Ectodermal cell (in vitro differentiated cells): ENCODE data around the gene AUTS2.

Source experiments
- H3K27ac ChIP-seq: 2 replicates; pipeline ENCODE4 v1.7.0; 2013; ENCODE audit warnings: mild to moderate bottlenecking, low read depth, low read length; ENCODE audit not compliant: insufficient read depth, poor library complexity, severe bottlenecking
- H3K27me3 ChIP-seq: 2 replicates; pipeline ENCODE4 v1.7.0; 2013; ENCODE audit warnings: mild to moderate bottlenecking, low read length; ENCODE audit not compliant: insufficient read depth, control insufficient read depth, poor library complexity, severe bottlenecking
- H3K36me3 ChIP-seq: one replicate; pipeline ENCODE4 v1.7.0; 2013; ENCODE audit warnings: low read length; ENCODE audit not compliant: control insufficient read depth, insufficient read depth
- H3K4me1 ChIP-seq: one replicate; pipeline ENCODE4 v1.7.0; 2013; ENCODE audit warnings: low read length; ENCODE audit not compliant: control insufficient read depth, insufficient read depth
- H3K4me3 ChIP-seq: 2 replicates; pipeline ENCODE4 v1.7.0; 2013; ENCODE audit warnings: low read depth, low read length, control low read depth; ENCODE audit not compliant: insufficient read depth
- H3K9me3 ChIP-seq: 2 replicates; pipeline ENCODE4 v1.7.0; 2013; ENCODE audit warnings: mild to moderate bottlenecking, low read length, moderate library complexity; ENCODE audit not compliant: control insufficient read depth
- WGBS, 2 experiments: methylation state at CpG; one replicate each; pipeline ENCODE4 v1.1.7; 2013; ENCODE audit warnings: missing lambda C conversion rate in 2 of 2; 5-methylcytosine and 5-hydroxymethylcytosine counted together

Gene AUTS2

GRCh38 chr7:70680306-70680705, 1082.0 kb downstream of the AUTS2 start:
- peaks cover 33% of the 10 kb centered on the region for H3K27me3 ChIP-seq
- H3K9me3 ChIP-seq, result no peaks in the 10 kb centered on the region
- no peak overlapping the region for H3K4me3 ChIP-seq
- WGBS, 2 experiments, result 62 to 69% methylated on average over 4 of the region's 4 CpGs
- no peaks in the 10 kb centered on the region for H3K36me3 ChIP-seq
- no peak overlapping the region for H3K27ac ChIP-seq
- H3K4me1 ChIP-seq, result no peaks in the 10 kb centered on the region

GRCh38 chr7:70680743-70681468, 1082.6 kb downstream of the AUTS2 start:
- Histone ChIP-seq H3K9me3 (no peaks in the 10 kb centered on the region), H3K4me3 (no peak overlapping the region), H3K36me3 (no peaks in the 10 kb centered on the region), H3K27me3 (peaks cover 33% of the 10 kb centered on the region), H3K27ac (no peak overlapping the region), H3K4me1 (no peaks in the 10 kb centered on the region)
- WGBS, 2 experiments, result 19 to 23% methylated on average over 14 to 15 of the region's 15 CpGs

GRCh38 chr7:70681469-70682350, 1083.4 kb downstream of the AUTS2 start:
- peaks cover 33% of the 10 kb centered on the region for H3K27me3 ChIP-seq
- H3K36me3 ChIP-seq, result no peaks in the 10 kb centered on the region
- no peaks in the 10 kb centered on the region for H3K9me3 ChIP-seq
- WGBS, 2 experiments, result 22 to 30% methylated on average over 8 to 12 of the region's 12 CpGs
- H3K4me1 ChIP-seq, result no peaks in the 10 kb centered on the region
- H3K4me3 ChIP-seq, result no peak overlapping the region
- no peak overlapping the region for H3K27ac ChIP-seq

GRCh38 chr7:70684173-70684572, 1085.9 kb downstream of the AUTS2 start:
- no peaks in the 10 kb centered on the region for H3K4me1 ChIP-seq
- no peak overlapping the region for H3K27ac ChIP-seq
- no peaks in the 10 kb centered on the region for H3K9me3 ChIP-seq
- H3K36me3 ChIP-seq, result no peaks in the 10 kb centered on the region
- no peak overlapping the region for H3K4me3 ChIP-seq
- peaks cover 33% of the 10 kb centered on the region for H3K27me3 ChIP-seq
- 93 to 95% methylated on average over 8 of the region's 8 CpGs for WGBS, 2 experiments

GRCh38 chr7:70693321-70693685, 1095.0 kb downstream of the AUTS2 start:
- peak overlapping the region; percentile 58 for H3K4me3 ChIP-seq
- no peak overlapping the region for H3K27ac ChIP-seq
- H3K36me3 ChIP-seq, result no peaks in the 10 kb centered on the region
- 27 to 32% methylated on average over 9 of the region's 9 CpGs for WGBS, 2 experiments
- no peaks in the 10 kb centered on the region for H3K9me3 ChIP-seq
- peaks cover 7% of the 10 kb centered on the region for H3K4me1 ChIP-seq
- peaks cover 21% of the 10 kb centered on the region for H3K27me3 ChIP-seq

- WGBS, 2 experiments, result 0% methylated on average over 101 of the region's 101 CpGs
- Histone ChIP-seq H3K4me1 (peaks cover 10% of the 10 kb centered on the region), H3K9me3 (no peaks in the 10 kb centered on the region), H3K4me3 (peak overlapping the region; percentile 58), H3K27ac (peak overlapping the region; percentile 65), H3K36me3 (no peaks in the 10 kb centered on the region), H3K27me3 (peaks cover 21% of the 10 kb centered on the region)
Measured at GRCh38 chr7:70693686-70694433, 1095.6 kb downstream of the AUTS2 start.

- Histone ChIP-seq H3K27ac (peak overlapping the region; percentile 65), H3K36me3 (peaks cover 4% of the 10 kb centered on the region), H3K4me3 (peak overlapping the region; percentile 58), H3K27me3 (peaks cover 21% of the 10 kb centered on the region), H3K9me3 (no peaks in the 10 kb centered on the region), H3K4me1 (peaks cover 16% of the 10 kb centered on the region)
- 0% methylated on average over 80 of the region's 80 CpGs for WGBS, 2 experiments
Measured at GRCh38 chr7:70694434-70694970, 1096.2 kb downstream of the AUTS2 start.

GRCh38 chr7:70694971-70695794, 1096.9 kb downstream of the AUTS2 start:
- Histone ChIP-seq H3K27me3 (peaks cover 21% of the 10 kb centered on the region), H3K9me3 (no peaks in the 10 kb centered on the region), H3K4me1 (peaks cover 23% of the 10 kb centered on the region), H3K36me3 (peaks cover 4% of the 10 kb centered on the region), H3K27ac (peak overlapping the region; percentile 27), H3K4me3 (peak overlapping the region; percentile 58)
- WGBS, 2 experiments, result 0% methylated on average over 77 of the region's 77 CpGs

- peak overlapping the region; percentile 58 for H3K4me3 ChIP-seq
- peaks cover 4% of the 10 kb centered on the region for H3K36me3 ChIP-seq
- H3K27ac ChIP-seq, result no peak overlapping the region
- H3K4me1 ChIP-seq, result peaks cover 28% of the 10 kb centered on the region
- WGBS, 2 experiments, result 0 to 1% methylated on average over 7 to 9 of the region's 9 CpGs
- H3K27me3 ChIP-seq, result peaks cover 21% of the 10 kb centered on the region
- H3K9me3 ChIP-seq, result no peaks in the 10 kb centered on the region
Measured at GRCh38 chr7:70695795-70696083, 1097.5 kb downstream of the AUTS2 start.
